Upper lobe of left lung (tissue), 6 donors: ENCODE measurements around the gene S100A8. TPM values are rescaled to one million over a fixed set of nuclear protein-coding genes. Genes with fewer than 3 reads are reported as not detected.
"Not testable (repeated sequence)": the region's sequence is repeated elsewhere in the genome, so short reads cannot be mapped to it uniquely, and the experiment has no call there.

ENCODE experiments used
- ATAC-seq, 2 donors: fragments of 200-7000 bp; cut with Tn5 transposase; one replicate each; pipeline ENCODE4 v1.9.1; 2022; ENCODE audit warnings: mild to moderate bottlenecking in 2 of 2, moderate library complexity in 2 of 2; ENCODE audit not compliant: low FRiP score in 2 of 2
- DNase-seq, 2 donors: peaks; one replicate each; pipeline ENCODE4 v3.0.0-alpha.2; 2019 to 2020
- H3K27ac ChIP-seq, 4 donors: fragments of 200-600 bp; sonication (generic); one replicate each; pipeline ENCODE4 v1.5.1; 2016 to 2019
- H3K27me3 ChIP-seq, 4 donors: fragments of 200-600 bp; sonication (generic); one replicate each; pipeline ENCODE4 v1.5.1; 2017 to 2019
- H3K36me3 ChIP-seq, 4 donors: fragments of 200-600 bp; sonication (generic); one replicate each; pipeline ENCODE4 v1.5.1; 2016 to 2019
- H3K4me1 ChIP-seq, 4 donors: fragments of 200-600 bp; sonication (generic); one replicate each; pipeline ENCODE4 v1.5.1; 2018 to 2019
- H3K4me3 ChIP-seq, 4 donors: fragments of 200-600 bp; sonication (generic); one replicate each; pipeline ENCODE4 v1.5.1; 2017 to 2019; ENCODE audit warnings: mild to moderate bottlenecking in 2 of 4, moderate library complexity in 1 of 4
- H3K9me3 ChIP-seq, 4 donors: fragments of 200-600 bp; sonication (generic); one replicate each; pipeline ENCODE4 v1.5.1; 2018 to 2019
- EP300 ChIP-seq, 4 donors: sonication (generic); formaldehyde crosslinking; IDR thresholded peaks; one replicate each; pipeline ENCODE4 v1.5.1; 2017; ENCODE audit warnings: antibody characterized with exemption in 4 of 4, control low read depth in 2 of 4
- POLR2A ChIP-seq, 4 donors: fragments of 450-650 bp; IDR thresholded peaks; one replicate each; pipeline ENCODE4 v1.5.1; 2016 to 2017; ENCODE audit warnings: antibody characterized with exemption in 4 of 4, mild to moderate bottlenecking in 2 of 4
- POLR2AphosphoS5 ChIP-seq, 2 donors: sonication (generic); formaldehyde crosslinking; IDR thresholded peaks; one replicate each; pipeline ENCODE4 v1.5.1; 2017; ENCODE audit warnings: antibody characterized with exemption in 2 of 2
- WGBS, 2 donors: methylation state at CpG; one replicate each; pipeline ENCODE4 v1.1.5; 2017 to 2018; 5-methylcytosine and 5-hydroxymethylcytosine counted together
- total RNA-seq, 6 donors: library from RNA; depleted of rRNA in 4 of 6; stranded (reverse); fragments of >200 nt in 4 of 6; gene quantifications; one replicate each; pipeline versions ENCODE4 v1.1.0 to v1.2.1, GENCODE V29; 2016 to 2021
- TF ChIP-seq, protein P1 (sequence below), 6 experiments: fragments of 450-650 bp in 4 of 6; fragments of 200-600 bp in 2 of 6; sonication (generic) in 2 of 6; IDR thresholded peaks; one replicate each; pipeline ENCODE4 v1.5.1; 2016 to 2019; ENCODE audit warnings: antibody characterized with exemption in 6 of 6
- donor health status: DM: no; HTN: no; CAD: no; lungs with moderate emphysema.
- donor health status: DM: no; HTN: yes; CAD: no; lungs with severe emphysema.

Gene S100A8
- total RNA-seq, 6 donors from 2014 or later: 49.2 to 842 (median 194) TPM

DNA sequence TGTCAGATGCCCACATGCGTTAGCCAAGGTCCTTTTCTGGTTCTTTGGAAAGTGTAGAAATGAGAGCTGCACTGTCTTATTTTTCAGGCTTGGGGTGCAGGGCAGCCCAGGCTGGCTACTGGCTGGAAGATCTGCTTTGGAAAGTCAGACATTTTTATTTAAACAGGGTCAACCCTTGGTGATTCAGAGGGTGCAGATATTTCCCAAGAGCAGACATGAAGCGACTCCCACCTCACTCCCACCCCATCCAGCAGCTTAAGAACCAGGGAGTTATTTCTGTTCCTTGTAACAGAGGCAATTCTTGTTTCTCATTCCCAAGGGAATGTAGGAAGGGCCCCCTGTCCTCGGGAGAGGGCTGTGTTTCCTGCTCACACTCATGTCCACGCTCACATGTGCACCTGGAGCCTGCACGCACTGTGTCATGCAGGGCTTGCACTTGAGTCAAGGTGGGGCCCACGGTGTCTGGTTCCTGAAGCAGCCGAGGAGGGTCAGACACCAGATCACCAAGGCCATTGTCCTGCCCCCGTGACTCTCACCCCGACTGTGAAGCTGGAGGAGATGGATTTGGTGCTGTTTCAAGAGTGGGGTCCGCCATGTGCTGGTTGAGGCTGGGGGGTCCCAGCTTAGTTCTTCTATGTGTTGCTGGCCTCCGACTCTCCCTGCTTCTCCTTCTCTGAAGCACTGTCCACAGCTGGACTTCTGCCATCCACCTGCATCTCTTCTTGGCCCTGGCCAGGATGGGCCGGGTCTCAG lies 26.4 kb upstream of the S100A8 start:
- H3K27ac ChIP-seq: no peak overlapping the region
- no peaks in the 10 kb centered on the region for H3K9me3 ChIP-seq
- H3K36me3 ChIP-seq: no peaks in the 10 kb centered on the region
- TF ChIP-seq POLR2AphosphoS5 (IDR thresholded peaks at IDR 0.05) (no peak), EP300 (IDR thresholded peaks at IDR 0.05) (no peak), POLR2A (IDR thresholded peaks at IDR 0.05) (no peak)
- TF ChIP-seq, protein P1, sequence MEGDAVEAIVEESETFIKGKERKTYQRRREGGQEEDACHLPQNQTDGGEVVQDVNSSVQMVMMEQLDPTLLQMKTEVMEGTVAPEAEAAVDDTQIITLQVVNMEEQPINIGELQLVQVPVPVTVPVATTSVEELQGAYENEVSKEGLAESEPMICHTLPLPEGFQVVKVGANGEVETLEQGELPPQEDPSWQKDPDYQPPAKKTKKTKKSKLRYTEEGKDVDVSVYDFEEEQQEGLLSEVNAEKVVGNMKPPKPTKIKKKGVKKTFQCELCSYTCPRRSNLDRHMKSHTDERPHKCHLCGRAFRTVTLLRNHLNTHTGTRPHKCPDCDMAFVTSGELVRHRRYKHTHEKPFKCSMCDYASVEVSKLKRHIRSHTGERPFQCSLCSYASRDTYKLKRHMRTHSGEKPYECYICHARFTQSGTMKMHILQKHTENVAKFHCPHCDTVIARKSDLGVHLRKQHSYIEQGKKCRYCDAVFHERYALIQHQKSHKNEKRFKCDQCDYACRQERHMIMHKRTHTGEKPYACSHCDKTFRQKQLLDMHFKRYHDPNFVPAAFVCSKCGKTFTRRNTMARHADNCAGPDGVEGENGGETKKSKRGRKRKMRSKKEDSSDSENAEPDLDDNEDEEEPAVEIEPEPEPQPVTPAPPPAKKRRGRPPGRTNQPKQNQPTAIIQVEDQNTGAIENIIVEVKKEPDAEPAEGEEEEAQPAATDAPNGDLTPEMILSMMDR (IDR thresholded peaks at IDR 0.05): no peak
- no peaks in the 10 kb centered on the region for H3K27me3 ChIP-seq
- 83 to 87% methylated on average over 11 to 12 of the region's 12 CpGs for WGBS, 2 donors
- H3K4me3 ChIP-seq: no peak overlapping the region
- no peaks in the 10 kb centered on the region for H3K4me1 ChIP-seq
- DNase-seq (no peak), ATAC-seq (no peak)

DNA sequence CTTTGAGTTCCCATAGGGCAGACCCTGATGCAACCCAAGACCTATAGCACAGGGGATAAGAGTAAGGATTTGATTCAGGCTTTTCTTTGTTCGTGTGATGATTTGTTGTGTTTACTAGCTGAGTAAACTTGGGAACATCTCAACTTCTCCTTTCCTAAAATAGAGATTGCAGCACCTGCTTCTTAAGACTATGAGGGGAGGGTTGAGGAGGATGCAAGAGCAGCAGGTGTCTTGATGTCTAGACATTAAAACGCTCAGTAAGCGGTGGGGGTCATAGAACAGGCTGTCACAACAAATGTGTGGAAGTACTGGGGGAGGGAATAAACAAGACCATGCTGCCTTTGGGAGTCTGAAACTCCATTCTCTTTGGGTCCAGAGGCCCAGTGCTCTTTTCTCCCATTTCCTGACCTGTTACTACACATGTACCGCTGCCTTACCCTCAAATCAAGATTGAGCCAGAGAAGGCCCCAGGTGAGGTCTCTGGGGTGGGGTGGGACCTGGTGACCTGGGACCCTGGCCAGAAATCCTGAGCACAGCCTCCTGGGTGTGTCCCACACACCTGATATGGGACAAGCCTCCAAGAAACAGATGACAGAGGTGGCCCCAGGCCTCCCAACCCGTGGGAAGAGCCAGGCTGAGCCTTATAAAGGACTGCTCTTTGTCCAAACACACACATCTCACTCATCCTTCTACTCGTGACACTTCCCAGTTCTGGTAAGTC lies 25.1 kb upstream of the S100A8 start, which contains the start of gene S100A7A:
TSS of gene S100A7A (plus strand) at position 671 of the 721 bp plus-strand sequence. CDS start 1,563 bp downstream, outside the sequence.
- no peak for DNase-seq
- no peak within 1 kb of the TSS for H3K4me3 ChIP-seq
- H3K9me3 ChIP-seq: peaks cover 0 to 6% (median 0%) of the 10 kb centered on the region in 4 donors
- no peaks in the 10 kb centered on the region for H3K36me3 ChIP-seq
- no peak within 1 kb of the TSS for H3K27ac ChIP-seq
- 69 to 83% methylated on average over 3 to 6 of the region's 6 CpGs for WGBS, 2 donors
- no peaks in the 10 kb centered on the region for H3K4me1 ChIP-seq
- TF ChIP-seq, protein P1 (IDR thresholded peaks at IDR 0.05): no peak
- no peak for TF ChIP-seq EP300 (IDR thresholded peaks at IDR 0.05)
- TF ChIP-seq POLR2A (IDR thresholded peaks at IDR 0.05): no peak
- TF ChIP-seq POLR2AphosphoS5 (IDR thresholded peaks at IDR 0.05): no peak
- H3K27me3 ChIP-seq: no peaks in the 10 kb centered on the region
- no peak for ATAC-seq

DNA sequence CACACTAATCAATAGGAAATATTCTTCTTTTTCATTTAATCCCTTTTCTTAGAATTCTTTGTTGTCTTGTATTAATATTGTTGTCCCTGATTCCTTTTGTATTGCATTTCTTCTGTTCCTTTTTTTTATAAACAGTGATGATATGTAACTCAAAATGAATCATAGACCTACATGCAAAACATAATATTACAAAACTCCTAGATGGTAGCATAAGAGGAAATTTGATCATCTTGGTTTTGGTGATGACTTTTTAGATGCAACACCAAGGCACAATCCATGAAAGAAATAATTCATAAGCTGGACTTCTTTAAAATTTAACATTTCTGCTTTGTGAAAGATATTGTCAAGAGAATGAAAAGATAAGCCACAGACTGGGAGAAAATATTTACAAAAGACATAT lies 23.1 kb upstream of the S100A8 start:
- not testable (repeated sequence) for H3K27me3 ChIP-seq, H3K27ac ChIP-seq, DNase-seq, H3K4me3 ChIP-seq, H3K4me1 ChIP-seq, H3K9me3 ChIP-seq, ATAC-seq, H3K36me3 ChIP-seq

DNA sequence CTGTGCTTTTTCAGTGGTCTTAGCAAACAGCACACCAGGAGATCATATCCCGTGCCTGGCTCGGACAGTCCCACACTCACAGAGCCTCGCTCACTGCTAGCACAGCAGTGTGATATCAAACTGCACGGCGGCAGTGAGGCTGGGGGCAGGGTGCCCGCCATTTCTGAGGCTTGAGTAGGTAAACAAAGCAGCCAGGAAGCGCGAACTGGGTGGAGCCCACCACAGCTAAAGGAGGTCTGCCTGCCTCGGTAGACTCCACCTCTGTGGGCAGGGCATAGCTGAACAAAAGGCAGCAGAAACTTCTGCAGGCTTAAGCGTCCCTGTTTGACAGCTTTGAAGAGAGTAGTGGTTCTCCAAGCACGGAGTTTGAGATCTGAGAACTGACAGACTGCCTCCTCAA lies 16.4 kb upstream of the S100A8 start:
- not testable (repeated sequence) for H3K27me3 ChIP-seq, H3K27ac ChIP-seq, ATAC-seq, H3K4me3 ChIP-seq, DNase-seq, H3K9me3 ChIP-seq, H3K4me1 ChIP-seq, H3K36me3 ChIP-seq
- WGBS, 2 donors: 21 to 54% methylated on average over 4 to 11 of the region's 11 CpGs

DNA sequence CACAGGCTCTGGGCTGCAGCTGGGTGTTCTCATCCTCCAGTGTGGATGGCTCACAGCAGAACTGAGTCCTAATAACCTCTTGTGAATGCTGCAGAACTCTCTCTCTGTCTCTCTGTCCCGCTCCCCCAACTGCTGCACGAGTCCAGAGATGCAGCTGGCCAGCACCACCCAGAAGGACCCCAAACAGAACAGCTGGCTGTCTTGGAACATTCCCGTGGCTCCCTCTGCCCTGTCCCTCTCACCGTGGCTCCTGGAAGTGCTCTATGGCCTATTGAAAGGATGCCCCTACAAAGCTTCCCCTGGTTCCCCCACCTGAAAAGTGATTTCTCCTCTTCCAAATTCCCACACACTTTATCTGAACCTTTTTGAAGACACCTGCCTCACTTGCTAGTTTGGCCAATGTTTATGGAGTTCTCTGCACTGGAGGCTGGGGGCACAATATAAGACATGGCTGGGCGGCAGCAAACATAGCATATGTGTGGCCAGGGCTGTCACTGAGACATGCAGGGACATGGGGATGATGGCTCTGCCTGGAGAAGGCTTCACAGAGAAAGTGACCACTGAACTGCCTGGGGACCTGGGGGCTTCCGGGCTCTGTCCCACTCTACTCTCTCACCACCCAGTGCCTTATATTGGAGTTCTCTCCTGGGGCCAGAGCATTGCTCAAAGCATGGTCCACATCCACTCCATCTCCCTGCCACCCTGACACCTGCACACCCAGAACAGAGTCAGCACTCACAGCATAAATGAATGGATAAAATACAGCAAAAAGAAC lies 15.1 kb upstream of the S100A8 start:
- 75 to 79% methylated on average over 4 to 6 of the region's 6 CpGs for WGBS, 2 donors
- not testable (repeated sequence) for DNase-seq

DNA sequence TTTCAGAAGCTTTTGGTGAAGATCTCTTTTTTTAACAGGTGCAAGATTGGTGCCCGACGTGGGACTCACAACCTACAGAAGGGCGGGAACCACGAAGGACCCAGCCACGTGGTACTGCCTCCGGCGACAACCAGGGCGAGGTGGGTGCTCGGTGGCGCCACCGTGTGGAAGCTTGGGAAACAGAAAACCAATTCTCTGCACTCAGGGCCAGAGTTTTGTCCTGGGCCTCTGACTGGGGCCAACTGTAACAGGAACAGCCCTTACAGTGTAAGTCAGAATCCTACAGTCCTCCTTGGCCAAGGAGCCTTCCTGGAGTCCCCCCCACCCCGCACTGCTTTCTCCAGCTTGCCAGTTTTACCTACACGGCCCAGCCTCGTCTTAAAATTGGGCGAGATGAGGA lies 13.9 kb upstream of the S100A8 start:
- H3K9me3 ChIP-seq: no peaks in the 10 kb centered on the region
- ATAC-seq: peak; percentile 76 to 81

More for the DNA sequence above, 15.1 kb upstream of the S100A8 start:
- ATAC-seq, H3K9me3 ChIP-seq, H3K4me1 ChIP-seq, H3K36me3 ChIP-seq, H3K27ac ChIP-seq, H3K27me3 ChIP-seq, H3K4me3 ChIP-seq: not testable (repeated sequence)

More for the DNA sequence above, 13.9 kb upstream of the S100A8 start:
- peak; percentile 78 to 80 for DNase-seq
- no peaks in the 10 kb centered on the region for H3K4me1 ChIP-seq
- 37 to 39% methylated on average over 15 of the region's 15 CpGs for WGBS, 2 donors
- no peak overlapping the region for H3K27ac ChIP-seq
- no peaks in the 10 kb centered on the region for H3K27me3 ChIP-seq
- no peak overlapping the region for H3K4me3 ChIP-seq
- TF ChIP-seq, protein P1 (IDR thresholded peaks at IDR 0.05): peak; percentile 40 to 76 (median 65)
- TF ChIP-seq POLR2A (IDR thresholded peaks at IDR 0.05): no peak
- H3K36me3 ChIP-seq: no peaks in the 10 kb centered on the region
